IPS DF 19.7 (cell line): Measurements from ENCODE around the gene C10orf53.
"Not testable (repeated sequence)": the region's sequence is repeated elsewhere in the genome, so short reads cannot be mapped to it uniquely, and the experiment has no call there.

Experiments used
- DNase-seq: peaks from one replicate; pipeline ENCODE4 v3.0.0-alpha.2; 2013; ENCODE audit warnings: low read depth, low spot score

Gene C10orf53

DNA sequence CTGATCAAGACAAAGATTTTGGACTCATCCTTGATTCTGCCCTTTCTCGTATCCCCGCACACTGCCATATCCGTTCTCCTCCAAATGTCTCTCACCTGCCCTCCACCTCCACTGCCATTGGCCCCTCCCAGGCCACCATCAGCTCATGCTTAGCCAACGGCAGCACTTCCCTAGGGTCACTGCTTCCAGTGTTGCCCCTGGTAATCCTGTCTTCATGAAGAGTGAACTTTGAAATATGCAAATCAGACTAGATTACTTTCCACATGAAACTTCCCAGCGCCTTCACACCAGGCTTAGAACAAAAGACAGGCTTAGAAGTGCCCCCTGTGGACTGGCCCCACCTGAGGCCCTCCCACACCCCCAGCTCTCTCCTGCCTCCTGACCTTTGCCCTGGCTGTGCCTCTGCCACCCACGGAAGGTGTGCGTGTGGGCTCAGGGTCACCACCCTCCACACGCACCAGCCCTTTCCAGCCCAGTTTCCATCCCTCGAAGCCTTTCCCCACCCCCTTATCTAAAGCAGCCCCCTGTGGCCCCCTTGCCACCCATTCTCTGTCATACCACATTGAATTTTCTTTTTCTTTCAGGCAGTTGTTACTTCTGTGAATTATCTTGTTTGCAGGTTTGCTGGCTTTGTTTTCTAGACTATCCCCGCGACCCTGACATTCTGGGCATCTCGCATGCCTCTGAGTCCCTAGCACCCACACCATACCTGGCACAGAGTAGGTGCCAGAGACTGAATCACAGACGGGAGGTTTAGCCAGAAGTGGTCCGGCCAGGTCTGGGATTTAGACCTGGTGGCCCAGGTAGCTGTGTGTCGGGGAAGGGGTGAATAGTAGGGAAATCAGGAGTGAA lies 26.8 kb upstream of the C10orf53 start:
- no peak for DNase-seq

DNA sequence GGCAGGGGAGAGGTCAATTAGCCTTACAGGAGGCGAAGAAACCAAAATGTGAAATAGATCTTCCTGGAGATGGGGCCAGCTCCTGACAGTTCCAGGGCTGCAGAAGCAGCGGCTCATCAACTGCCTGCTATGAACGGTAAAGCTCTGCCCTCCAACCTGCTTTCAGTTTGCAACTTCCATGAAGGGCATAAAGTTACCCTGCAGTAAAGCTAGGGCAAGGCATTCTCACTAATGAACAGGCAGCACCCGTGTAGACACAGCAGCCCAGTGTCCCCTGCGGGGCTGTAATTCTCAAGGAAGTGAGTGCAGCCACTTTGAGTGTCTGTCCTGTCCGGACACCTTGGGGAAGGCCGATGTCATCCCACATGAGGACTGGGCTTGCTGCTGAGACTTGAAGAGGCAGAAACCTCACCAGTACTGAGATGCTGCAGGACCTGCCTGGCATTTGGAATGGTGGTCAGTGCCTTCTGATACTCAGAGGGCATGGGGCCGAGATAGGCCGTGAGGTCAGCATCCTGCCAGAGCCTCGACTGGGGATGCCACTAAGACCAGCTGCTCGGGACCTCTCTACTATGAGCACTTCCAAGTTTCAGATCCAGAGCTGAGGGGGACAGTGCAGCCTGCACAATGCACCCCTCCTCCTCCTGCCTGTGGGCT lies 26.1 kb upstream of the C10orf53 start:
- DNase-seq: no peak

GRCh38 chr10:49654036-49654693 lies 25.3 kb upstream of the C10orf53 start:
- DNase-seq: no peak

DNA sequence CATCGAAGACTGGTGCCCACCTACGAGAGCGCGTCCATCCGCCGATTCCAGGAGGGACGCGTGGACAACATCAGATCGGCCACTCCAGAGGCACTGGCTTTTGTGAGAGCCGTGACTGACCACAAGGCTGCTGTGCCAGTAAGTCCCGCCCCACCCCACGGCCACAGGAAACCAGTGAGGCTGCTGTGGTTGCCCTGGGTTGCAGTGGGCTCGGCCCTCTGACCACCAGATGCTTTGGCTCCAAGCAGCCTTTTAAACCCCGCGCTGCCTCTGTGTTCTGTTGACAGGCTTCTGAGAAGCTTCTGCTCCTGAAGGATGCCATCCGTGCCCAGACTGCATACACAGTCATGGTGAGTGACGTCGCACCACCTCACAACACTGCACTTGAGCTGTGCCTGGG lies 24.4 kb upstream of the C10orf53 start:
- no peak for DNase-seq

DNA sequence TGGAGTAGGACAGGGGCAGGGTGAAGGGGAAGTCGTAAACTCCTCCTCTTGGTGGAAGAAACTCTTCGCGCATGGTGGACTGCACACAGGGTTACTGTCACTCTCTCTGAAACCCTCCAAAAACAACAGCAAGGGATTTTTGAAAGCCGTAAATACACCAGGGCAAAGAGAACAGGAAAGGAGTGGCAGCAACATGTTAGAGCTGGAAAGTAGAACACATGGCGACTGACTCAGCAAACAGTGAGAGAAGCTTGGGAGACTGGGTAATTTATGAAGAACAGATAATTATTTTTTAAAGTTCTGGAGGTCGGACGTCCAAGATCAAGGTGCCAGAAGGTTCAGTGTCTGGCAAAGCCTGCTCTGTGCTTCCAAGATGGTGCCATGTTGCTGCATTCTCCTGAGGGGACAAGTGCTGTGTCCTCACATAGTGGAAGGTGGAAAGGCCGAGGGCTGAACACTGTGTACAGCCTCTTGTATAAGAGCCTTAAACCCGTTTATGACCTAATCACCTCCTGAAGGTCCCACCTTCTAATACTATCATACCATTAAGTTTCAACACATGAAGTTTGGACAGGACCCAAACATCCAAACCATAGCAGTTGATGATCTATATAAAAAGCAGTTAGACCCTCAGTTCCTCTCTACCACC lies 22.5 kb upstream of the C10orf53 start:
- no peak for DNase-seq

DNA sequence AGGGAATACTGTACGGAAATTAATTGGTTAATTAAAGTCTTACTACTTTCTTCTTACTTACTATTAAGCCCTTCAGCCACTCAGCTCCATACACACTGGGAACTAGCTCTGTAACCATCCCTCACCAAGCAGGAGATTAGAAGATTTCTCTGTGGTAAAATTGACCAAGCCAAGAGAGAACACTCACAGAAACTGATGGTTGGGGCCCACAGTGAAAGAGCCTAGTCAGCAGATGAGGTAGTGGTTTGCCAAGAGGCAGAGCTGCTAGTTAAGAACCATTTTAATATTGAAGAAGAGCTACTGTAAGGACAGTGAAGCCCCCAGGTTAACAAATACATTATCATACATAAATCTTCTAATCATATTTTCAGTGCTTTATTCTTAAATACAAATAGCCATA lies 21.8 kb upstream of the C10orf53 start:
- no peak for DNase-seq

DNA sequence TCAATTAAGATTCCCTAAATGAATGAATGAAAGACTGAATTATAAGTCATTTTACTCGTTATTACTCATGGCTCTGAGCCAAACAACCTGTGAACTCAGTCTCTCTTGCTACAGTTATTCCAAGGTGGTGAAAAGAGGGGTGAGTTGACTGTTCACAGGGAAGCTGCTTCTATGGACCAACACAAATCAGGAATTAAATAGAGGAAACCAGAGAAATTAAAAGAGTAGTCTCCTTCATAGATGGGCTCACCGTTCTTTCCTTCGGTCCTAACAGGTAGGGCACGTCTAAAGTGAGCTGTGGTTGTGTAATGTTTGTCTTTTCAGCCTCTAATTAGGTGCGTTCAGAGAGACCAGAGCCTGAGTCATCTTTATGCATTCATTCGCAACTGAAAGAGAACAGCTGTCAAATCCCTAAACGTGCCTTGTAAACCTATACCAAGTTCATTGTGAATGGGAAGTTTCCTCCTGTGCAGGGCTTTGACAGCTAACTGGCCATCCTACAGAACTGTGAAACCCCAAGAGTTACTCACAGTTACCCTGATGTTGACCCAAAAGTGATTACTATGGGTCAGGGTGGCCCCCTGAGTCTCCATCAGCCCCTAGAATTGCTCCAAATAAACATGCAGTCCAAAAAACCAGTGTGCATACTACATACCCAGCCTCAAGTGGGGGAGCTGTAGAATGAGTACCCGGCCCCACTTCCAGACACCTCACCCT lies 18.2 kb upstream of the C10orf53 start:
- no peak for DNase-seq

GRCh38 chr10:49662169-49662830 lies 17.2 kb upstream of the C10orf53 start:
- no peak for DNase-seq

DNA sequence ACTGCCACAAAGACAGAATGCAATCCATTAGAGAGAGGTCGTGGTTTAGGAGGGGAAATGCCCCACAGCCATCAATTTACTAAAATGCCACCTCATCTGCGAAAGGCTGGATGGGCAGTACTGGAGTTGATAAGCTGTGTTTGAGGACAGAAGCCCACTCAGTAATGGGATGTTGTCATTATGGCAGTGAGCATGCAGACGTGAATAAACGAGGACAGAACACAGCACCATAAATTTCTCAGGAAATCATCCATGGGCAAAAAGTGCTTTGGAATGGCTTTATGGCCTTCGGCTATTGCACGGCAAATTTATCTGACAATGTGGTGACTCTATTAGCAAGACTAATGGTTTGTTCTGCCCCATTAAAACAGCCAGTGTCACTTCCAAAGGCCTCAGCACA lies 15.9 kb upstream of the C10orf53 start:
- no peak for DNase-seq

DNA sequence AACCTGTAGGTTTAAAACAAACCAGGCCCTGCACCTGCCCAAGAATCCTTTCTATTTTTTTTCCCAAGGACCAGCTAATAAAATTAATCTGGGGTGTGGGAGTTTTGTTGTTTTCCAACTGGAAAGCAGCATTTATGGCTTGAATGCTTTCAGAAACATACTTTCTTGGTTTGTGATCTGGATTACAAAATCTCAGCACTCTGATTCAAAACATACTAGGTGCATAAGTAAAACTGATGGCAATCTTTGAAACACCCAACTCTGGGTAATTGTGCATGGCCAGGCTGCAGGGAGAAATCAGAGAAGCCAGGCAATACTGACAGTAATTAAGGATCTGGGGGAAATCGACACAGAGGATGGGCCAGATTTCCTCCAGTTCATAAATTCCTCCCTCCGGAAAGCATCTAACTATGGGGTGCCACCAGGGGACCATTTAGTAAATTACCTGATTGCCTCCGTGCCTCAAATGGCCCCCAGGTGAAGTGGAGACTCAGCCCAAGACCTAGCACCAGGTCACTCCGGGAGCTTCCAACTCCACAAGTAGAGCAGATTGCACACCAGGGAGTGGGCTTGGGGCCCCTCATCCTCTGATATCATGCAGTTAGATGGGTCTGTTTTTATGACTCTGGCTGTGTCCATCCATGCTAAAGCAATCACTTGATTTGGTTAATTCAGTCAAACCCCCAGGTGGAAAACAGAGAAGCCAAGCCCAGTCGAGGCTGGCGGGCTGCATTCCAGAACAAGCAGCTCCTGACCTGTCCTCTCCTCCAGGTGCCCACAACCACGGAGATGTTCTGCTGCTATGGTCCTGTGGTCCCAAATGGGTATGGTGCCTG lies 15.2 kb upstream of the C10orf53 start:
- DNase-seq: no peak

- no peak for DNase-seq
Observed at GRCh38 chr10:49664842-49665355, 14.6 kb upstream of the C10orf53 start.

GRCh38 chr10:49666054-49666615 lies 13.3 kb upstream of the C10orf53 start:
- DNase-seq: no peak

DNA sequence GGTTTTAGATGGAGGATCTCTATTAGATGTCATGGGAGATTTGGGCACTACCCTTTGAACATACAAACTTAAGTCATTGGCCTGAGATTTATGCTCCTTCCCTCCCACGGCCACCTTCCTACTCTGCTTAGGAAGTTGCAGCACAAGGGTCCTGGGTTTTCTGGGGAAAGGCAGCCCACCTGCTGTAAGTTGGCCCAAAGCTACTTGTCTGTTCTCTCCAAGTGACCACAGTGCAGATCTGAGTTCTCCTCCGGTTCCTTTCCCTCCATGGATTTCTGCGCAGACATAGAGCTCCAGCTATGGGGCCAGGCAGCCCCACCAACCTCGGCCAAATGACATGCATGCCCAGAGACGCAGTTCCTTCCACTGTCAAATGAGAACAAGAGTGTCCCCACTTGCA lies 12.8 kb upstream of the C10orf53 start:
- no peak for DNase-seq

GRCh38 chr10:49667991-49668390 lies 11.5 kb upstream of the C10orf53 start:
- no peak for DNase-seq

DNA sequence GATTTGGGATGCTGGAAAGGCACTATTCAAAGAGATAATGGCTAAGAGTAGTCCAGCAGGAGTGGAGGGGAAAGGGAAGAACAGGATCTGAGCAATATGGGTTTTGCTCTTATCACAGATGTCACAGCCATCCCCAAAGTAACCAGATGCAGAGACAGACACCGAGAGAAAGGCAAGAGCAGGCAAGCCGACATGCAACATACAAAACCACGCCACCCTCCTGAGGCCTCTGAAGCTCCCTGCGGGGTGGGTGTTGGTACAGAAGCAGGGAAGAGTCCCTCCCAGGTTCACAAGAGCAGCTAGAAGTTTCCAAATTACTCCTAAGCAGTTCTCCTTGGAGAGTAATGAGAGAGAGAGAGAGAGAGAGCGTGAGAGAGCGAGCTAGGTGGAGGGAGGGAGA lies 10.8 kb upstream of the C10orf53 start:
- no peak for DNase-seq

DNA sequence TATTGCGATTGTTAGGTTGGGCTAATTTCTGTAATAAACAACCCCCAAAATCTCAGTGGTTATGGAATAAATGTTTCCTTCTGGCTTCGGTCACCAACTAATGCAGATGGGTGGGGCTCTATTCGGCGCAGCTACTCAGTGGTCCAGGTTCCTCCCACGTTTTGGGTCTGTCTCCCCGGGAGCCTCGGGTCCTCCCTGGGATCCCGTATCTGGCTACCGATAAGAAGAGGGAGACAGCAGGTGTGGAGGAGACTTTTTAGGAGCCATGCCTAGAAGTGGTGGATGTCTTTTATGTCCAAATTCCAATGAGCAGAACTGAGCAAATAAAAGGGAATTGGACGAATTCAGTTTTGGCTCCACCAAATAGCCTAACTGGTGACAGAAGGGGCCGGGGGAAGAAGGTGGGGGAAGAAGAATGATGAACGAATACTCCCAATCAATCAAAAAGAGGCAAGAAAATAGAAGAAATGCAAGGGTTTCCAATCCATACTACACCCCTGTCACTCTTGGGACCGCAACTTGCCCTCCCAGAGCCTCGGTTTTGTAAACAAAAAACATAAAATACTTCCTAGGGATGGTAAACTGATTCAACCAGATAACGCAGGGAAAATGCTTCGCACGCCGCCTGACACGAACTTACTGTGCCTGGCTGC lies 498 bp upstream of the C10orf53 start:
- no peak for DNase-seq

GRCh38 chr10:49682449-49682848 lies 3.0 kb downstream of the C10orf53 start:
- DNase-seq: not testable (repeated sequence)

DNA sequence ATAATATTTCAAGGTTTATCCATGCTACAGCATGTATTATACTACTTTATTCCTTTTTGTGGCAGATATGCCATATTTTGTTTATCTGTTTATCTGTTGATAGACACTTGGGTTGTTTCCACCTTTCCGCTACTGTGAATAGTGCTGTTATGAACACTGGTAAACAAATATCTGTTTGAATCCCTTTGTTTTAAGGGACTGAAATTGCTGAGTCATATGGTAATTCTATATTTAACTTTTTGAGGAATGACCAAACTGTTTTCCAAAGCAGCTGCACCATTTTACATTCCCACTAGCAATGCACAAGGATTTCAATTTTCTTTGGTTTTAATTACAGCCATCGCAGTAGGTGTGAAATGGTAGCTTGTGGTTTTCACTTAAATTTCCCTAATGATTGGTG lies 3.4 kb downstream of the C10orf53 start:
- DNase-seq: no peak

DNA sequence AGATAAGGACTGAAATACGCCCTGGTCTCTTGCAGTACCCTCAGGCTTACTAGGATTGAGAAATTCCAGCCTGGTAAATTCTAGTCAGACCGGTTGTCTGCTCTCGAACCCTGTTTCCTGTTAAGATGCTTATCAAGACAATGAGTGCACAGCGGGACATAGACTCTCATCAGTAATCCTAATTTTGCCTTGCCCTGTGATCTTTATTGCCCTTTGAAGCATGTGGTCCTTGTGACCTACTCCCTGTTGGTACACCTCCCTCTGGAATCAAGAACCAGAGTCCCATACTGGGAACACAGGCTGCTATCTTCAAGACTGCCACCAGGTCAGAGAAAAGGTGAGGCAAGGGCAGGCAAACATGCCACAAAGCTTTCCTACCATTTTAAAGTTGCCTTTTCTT lies 7.2 kb downstream of the C10orf53 start:
- DNase-seq: peak; percentile 42
